ENCODE results near the gene DLG1. TPM values are rescaled to one million over a fixed set of nuclear protein-coding genes. Genes with fewer than 3 reads are reported as not detected.

DLG1 gene
- total RNA-seq, 1 experiment from 2014 or later: 127 TPM

DNA sequence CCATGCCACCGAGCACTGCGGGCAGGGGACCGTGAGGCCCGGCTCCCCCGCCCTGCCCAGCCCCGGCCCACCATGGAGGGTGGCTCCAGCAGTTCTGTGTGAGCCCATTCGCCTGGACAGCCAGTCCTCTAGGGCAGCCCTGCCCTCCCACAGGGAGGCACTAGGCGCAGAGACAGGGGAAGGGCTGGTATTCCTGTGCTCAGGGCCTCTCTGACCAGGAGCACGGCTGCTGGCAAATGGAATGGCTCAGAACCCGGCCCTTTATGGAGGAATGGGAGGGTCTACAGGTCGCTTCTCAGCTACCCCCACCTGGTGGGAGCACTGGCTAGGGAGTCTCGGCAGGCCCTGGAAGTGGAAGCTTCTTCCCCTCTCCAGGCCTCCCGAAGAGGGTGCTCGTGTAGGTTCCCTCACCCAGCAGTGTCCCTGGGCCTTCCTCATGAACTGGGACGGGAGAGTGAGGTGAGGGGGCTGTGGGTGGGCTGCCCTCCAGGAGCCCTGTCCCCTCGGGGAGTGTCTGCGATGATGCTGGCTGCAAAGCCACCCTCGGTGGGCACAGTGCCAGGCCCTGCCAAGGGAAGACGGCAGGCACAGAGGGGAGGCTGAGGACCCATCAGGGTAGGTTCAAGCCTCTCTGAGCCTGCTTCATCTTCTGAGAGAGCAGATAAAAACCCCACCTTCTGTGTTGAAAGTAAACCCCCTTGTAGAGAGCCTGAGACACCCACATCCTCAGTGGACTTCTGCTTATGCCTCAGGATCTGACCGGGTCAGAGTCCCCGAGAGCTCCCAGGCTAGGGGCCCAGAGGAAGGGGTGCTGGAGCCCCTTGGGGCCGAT is 270.3 kb downstream of the DLG1 start:
- peak overlapping the region; percentile 80 for H3K4me3 Mint-ChIP-seq (ENCODE audit: low read depth, unreplicated experiment)
- TF ChIP-seq, protein P1, sequence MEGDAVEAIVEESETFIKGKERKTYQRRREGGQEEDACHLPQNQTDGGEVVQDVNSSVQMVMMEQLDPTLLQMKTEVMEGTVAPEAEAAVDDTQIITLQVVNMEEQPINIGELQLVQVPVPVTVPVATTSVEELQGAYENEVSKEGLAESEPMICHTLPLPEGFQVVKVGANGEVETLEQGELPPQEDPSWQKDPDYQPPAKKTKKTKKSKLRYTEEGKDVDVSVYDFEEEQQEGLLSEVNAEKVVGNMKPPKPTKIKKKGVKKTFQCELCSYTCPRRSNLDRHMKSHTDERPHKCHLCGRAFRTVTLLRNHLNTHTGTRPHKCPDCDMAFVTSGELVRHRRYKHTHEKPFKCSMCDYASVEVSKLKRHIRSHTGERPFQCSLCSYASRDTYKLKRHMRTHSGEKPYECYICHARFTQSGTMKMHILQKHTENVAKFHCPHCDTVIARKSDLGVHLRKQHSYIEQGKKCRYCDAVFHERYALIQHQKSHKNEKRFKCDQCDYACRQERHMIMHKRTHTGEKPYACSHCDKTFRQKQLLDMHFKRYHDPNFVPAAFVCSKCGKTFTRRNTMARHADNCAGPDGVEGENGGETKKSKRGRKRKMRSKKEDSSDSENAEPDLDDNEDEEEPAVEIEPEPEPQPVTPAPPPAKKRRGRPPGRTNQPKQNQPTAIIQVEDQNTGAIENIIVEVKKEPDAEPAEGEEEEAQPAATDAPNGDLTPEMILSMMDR (IDR thresholded peaks at IDR 0.05; ENCODE audit: unreplicated experiment): no peak
- peaks cover 23% of the 10 kb centered on the region for H3K4me1 Mint-ChIP-seq (ENCODE audit: low read depth, unreplicated experiment)
- DNase-seq: no peak
- CTCF ChIA-PET: no interaction called here
- H3K36me3 Mint-ChIP-seq (ENCODE audit: insufficient read depth, unreplicated experiment): peaks cover 42% of the 10 kb centered on the region
- intact Hi-C loops (cut with micrococcal nuclease; ENCODE audit: unreplicated experiment): no loop called here
- no peak overlapping the region for H3K27ac Mint-ChIP-seq (ENCODE audit: unreplicated experiment)
- H3K27me3 Mint-ChIP-seq (ENCODE audit: unreplicated experiment): no peaks in the 10 kb centered on the region
- no peaks in the 10 kb centered on the region for H3K9me3 Mint-ChIP-seq (ENCODE audit: low read depth, unreplicated experiment)
- no TSS peak for BruUV-seq (replicated peaks)

DNA sequence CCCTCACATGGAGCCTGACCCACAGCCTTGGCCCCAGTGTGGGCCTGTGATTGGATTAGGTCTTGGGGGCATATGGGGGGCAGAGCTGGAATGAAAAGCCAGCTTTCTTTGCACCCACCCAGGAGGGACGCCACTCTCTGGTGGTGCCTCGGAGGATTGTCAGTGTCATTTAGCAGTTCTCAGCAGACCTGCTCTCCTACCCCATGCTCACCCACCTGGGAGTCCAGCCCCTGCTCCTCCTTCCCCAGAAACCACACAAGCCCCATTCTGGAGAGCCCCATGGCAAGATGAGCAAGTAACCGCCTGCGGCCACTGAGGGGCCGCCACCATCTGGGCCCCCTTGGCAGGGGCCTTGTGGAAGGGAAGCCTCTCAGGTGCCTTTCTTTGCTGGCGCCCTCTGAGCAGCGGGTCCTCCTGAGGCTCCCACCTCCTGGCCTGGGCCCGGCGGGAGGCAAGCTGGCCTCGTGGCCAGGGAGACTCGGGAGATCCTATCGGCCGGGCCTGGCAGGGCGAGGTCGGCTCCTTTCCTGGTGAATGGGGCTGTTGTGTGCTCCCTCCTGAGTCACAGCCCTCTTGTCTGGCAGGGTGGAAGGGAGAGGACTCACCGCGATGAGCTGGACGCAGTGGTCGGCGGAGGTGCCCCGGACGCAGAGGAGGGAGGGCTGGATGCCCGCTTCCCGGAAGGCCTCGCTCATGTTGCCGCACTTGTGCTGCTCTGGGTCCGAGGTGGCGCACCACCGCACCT is 271.1 kb downstream of the DLG1 start:
- DNase-seq: peak; percentile 54
- CTCF ChIA-PET: no interaction called here
- TF ChIP-seq, protein P1 (IDR thresholded peaks at IDR 0.05; ENCODE audit: unreplicated experiment): no peak
- intact Hi-C loops (cut with micrococcal nuclease; ENCODE audit: unreplicated experiment): no loop called here
- H3K27ac Mint-ChIP-seq (ENCODE audit: unreplicated experiment): no peak overlapping the region
- no peak overlapping the region for H3K4me3 Mint-ChIP-seq (ENCODE audit: low read depth, unreplicated experiment)
- peaks cover 23% of the 10 kb centered on the region for H3K4me1 Mint-ChIP-seq (ENCODE audit: low read depth, unreplicated experiment)
- H3K27me3 Mint-ChIP-seq (ENCODE audit: unreplicated experiment): no peaks in the 10 kb centered on the region
- no TSS peak for BruUV-seq (replicated peaks)
- H3K9me3 Mint-ChIP-seq (ENCODE audit: low read depth, unreplicated experiment): no peaks in the 10 kb centered on the region
- H3K36me3 Mint-ChIP-seq (ENCODE audit: insufficient read depth, unreplicated experiment): peaks cover 42% of the 10 kb centered on the region

DNA sequence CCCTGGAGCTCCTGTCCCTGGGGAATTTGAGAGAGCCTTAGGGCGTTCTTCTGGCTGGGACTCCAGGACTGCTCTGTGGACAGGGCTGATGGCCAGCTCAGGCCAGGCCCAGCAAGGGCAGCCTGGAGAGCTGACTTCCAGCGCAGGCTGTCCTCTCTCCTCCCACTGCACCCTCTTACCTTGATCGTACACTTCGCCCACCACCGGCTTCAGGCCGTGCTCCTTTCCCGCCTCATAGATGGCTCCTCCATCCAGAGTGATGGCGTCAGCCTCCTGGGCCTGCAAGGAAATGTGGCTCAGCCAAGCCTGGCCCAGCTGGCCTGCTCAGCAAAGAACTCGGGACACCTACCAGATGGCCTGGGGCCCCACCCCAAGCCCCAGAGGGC is 271.9 kb downstream of the DLG1 start:
- no peak overlapping the region for H3K27ac Mint-ChIP-seq (ENCODE audit: unreplicated experiment)
- peaks cover 16% of the 10 kb centered on the region for H3K4me1 Mint-ChIP-seq (ENCODE audit: low read depth, unreplicated experiment)
- TF ChIP-seq, protein P1 (IDR thresholded peaks at IDR 0.05; ENCODE audit: unreplicated experiment): no peak
- intact Hi-C loops (cut with micrococcal nuclease; ENCODE audit: unreplicated experiment): no loop called here
- H3K9me3 Mint-ChIP-seq (ENCODE audit: low read depth, unreplicated experiment): no peaks in the 10 kb centered on the region
- H3K36me3 Mint-ChIP-seq (ENCODE audit: insufficient read depth, unreplicated experiment): peaks cover 37% of the 10 kb centered on the region
- no peak for DNase-seq
- H3K4me3 Mint-ChIP-seq (ENCODE audit: low read depth, unreplicated experiment): no peak overlapping the region
- H3K27me3 Mint-ChIP-seq (ENCODE audit: unreplicated experiment): no peaks in the 10 kb centered on the region
- BruUV-seq (replicated peaks): no TSS peak
- CTCF ChIA-PET: interaction anchor here (0.6 kb wide), 1 partner anchor 453 kb away, joined by 3 read pairs; no protein-coding TSS in a partner anchor

GRCh38 chr3:197025736-197026480 is 272.5 kb downstream of the DLG1 start:
- Mint-ChIP-seq H3K27me3 (ENCODE audit: unreplicated experiment) (no peaks in the 10 kb centered on the region), H3K4me3 (ENCODE audit: low read depth, unreplicated experiment) (no peak overlapping the region), H3K36me3 (ENCODE audit: insufficient read depth, unreplicated experiment) (peaks cover 33% of the 10 kb centered on the region), H3K9me3 (ENCODE audit: low read depth, unreplicated experiment) (no peaks in the 10 kb centered on the region), H3K27ac (ENCODE audit: unreplicated experiment) (no peak overlapping the region), H3K4me1 (ENCODE audit: low read depth, unreplicated experiment) (peaks cover 10% of the 10 kb centered on the region)
- intact Hi-C loops (cut with micrococcal nuclease; ENCODE audit: unreplicated experiment): no loop called here
- CTCF ChIA-PET: interaction anchor here (0.6 kb wide), 1 partner anchor 452 kb away, joined by 3 read pairs; no protein-coding TSS in a partner anchor
- DNase-seq: no peak
- no TSS peak for BruUV-seq (replicated peaks)
- TF ChIP-seq, protein P1 (IDR thresholded peaks at IDR 0.05; ENCODE audit: unreplicated experiment): no peak

Data from Calu3 (cell line).